GM15510 (cell line): ENCODE data around the gene YY1.

Experiments used
- POLR2A ChIP-seq: IDR thresholded peaks from 3 replicates; pipeline ENCODE4 v1.6.1; 2011; ENCODE audit warnings: borderline replicate concordance; ENCODE audit not compliant: insufficient read length; ENCODE audit errors: extremely low read depth

The YY1 gene

GRCh38 chr14:100236881-100237280 is 2.1 kb upstream of the YY1 start:
- TF ChIP-seq POLR2A, result no peak

- TF ChIP-seq POLR2A, result no peak
These were observed 1.1 kb upstream of the YY1 start for GRCh38 chr14:100237735-100238418.

GRCh38 chr14:100239211-100239839 is 381 bp downstream of the YY1 start:
- no peak for TF ChIP-seq POLR2A

GRCh38 chr14:100239840-100240667 is 1.1 kb downstream of the YY1 start:
- TF ChIP-seq POLR2A, result no peak

- TF ChIP-seq POLR2A, result no peak
These were observed 1.7 kb downstream of the YY1 start for GRCh38 chr14:100240668-100241032.

- TF ChIP-seq POLR2A, result no peak
These were observed 2.3 kb downstream of the YY1 start for GRCh38 chr14:100241279-100241678.

GRCh38 chr14:100243020-100243419 is 4.1 kb downstream of the YY1 start:
- TF ChIP-seq POLR2A, result no peak

GRCh38 chr14:100246809-100247428 is 8.0 kb downstream of the YY1 start:
- TF ChIP-seq POLR2A, result no peak

GRCh38 chr14:100250732-100251465 is 12.0 kb downstream of the YY1 start:
- TF ChIP-seq POLR2A, result no peak

- no peak for TF ChIP-seq POLR2A
These were observed 13.7 kb downstream of the YY1 start for GRCh38 chr14:100252684-100253083.

GRCh38 chr14:100256339-100256895 is 17.5 kb downstream of the YY1 start:
- TF ChIP-seq POLR2A, result no peak

- no peak for TF ChIP-seq POLR2A
These were observed 22.7 kb downstream of the YY1 start for GRCh38 chr14:100261621-100262020.

GRCh38 chr14:100262545-100262944 is 23.6 kb downstream of the YY1 start:
- no peak for TF ChIP-seq POLR2A

GRCh38 chr14:100263141-100263540 is 24.2 kb downstream of the YY1 start:
- no peak for TF ChIP-seq POLR2A
